Gastroesophageal sphincter (tissue), 3 donors: Measurements from ENCODE around the gene ATXN2.

Experiments used
- CTCF ChIP-seq, 4 experiments: fragments of 200-600 bp in 2 of 4; fragments of 450-650 bp in 2 of 4; sonication (generic) in 1 of 4; IDR thresholded peaks; one replicate each; pipeline ENCODE4 v1.5.1; 2017 to 2019; ENCODE audit warnings: antibody characterized with exemption in 4 of 4, mild to moderate bottlenecking in 2 of 4, moderate library complexity in 2 of 4
- POLR2A ChIP-seq, 2 donors: fragments of 450-650 bp; IDR thresholded peaks; one replicate each; pipeline ENCODE4 v1.6.1; 2017; ENCODE audit warnings: antibody characterized with exemption in 2 of 2, mild to moderate bottlenecking in 2 of 2, moderate library complexity in 1 of 2

GRCh38 chr12:111448846-111449790, 150.0 kb downstream of the ATXN2 start:
- no peak for TF ChIP-seq CTCF (IDR thresholded peaks at IDR 0.05)
- no peak for TF ChIP-seq POLR2A (IDR thresholded peaks at IDR 0.05)
